HG02623 (cell line): ENCODE data around the gene CELSR1.

Experiments
- ATAC-seq: cut with Tn5 transposase; IDR thresholded peaks from one replicate; pipeline ENCODE4 v1.9.1; 2021; ENCODE audit warnings: moderate library complexity; ENCODE audit not compliant: unreplicated experiment

CELSR1 gene

GRCh38 chr22:46576556-46577367 is 39.3 kb upstream of the CELSR1 start:
- ATAC-seq: no peak

GRCh38 chr22:46575911-46576555 is 38.6 kb upstream of the CELSR1 start:
- no peak for ATAC-seq

- no peak for ATAC-seq
Measured at GRCh38 chr22:46574993-46575910, 37.8 kb upstream of the CELSR1 start.

- no peak for ATAC-seq
Measured at GRCh38 chr22:46574438-46574992, 37.1 kb upstream of the CELSR1 start.

GRCh38 chr22:46573781-46574437 is 36.5 kb upstream of the CELSR1 start:
- no peak for ATAC-seq

- no peak for ATAC-seq
Measured at GRCh38 chr22:46572911-46573780, 35.7 kb upstream of the CELSR1 start.

- ATAC-seq: no peak
Measured at GRCh38 chr22:46571642-46572250, 34.3 kb upstream of the CELSR1 start.

- ATAC-seq: no peak
Measured at GRCh38 chr22:46569848-46570695, 32.7 kb upstream of the CELSR1 start.

- ATAC-seq: no peak
Measured at GRCh38 chr22:46569055-46569847, 31.8 kb upstream of the CELSR1 start.

- ATAC-seq: no peak
Measured at GRCh38 chr22:46568102-46568809, 30.8 kb upstream of the CELSR1 start.

- ATAC-seq: no peak
Measured at GRCh38 chr22:46567471-46567870, 30.1 kb upstream of the CELSR1 start.

- no peak for ATAC-seq
Measured at GRCh38 chr22:46564084-46564714, 26.8 kb upstream of the CELSR1 start.

- ATAC-seq: no peak
Measured at GRCh38 chr22:46563381-46564083, 26.1 kb upstream of the CELSR1 start.

GRCh38 chr22:46561435-46561905 is 24.1 kb upstream of the CELSR1 start:
- ATAC-seq: no peak

GRCh38 chr22:46560696-46561295 is 23.4 kb upstream of the CELSR1 start:
- no peak for ATAC-seq
